ENCODE measurements around the gene MAPRE3.

DNA sequence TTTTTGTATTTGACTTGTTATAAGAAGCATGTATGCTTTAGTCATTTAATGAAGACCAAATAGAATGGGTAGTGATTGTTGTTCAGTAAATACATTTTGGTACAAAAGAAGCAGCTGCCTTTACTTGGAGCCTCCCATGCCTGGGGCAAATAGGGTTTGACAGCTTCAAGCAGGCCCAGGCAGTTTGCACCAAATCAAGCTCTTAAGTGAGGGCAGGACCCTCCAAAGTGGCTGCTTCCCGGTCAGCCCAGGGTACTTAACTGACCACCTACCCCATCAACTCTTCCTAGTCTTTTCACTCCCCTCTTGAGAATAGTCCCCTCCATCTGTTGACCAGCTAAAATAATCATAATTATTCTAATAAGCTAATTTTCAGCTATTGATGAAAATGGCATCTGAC, 5.2 kb downstream of the MAPRE3 start:
- TF ChIP-seq POLR2A (IDR thresholded peaks at IDR 0.05), result no peak
- TF ChIP-seq CTCF (IDR thresholded peaks at IDR 0.05), result no peak

All from Peyer's patch (tissue), 4 donors.